HTERT RPE-1 (cell line): ENCODE data around the gene SMIM5.

ENCODE experiments used
- in situ Hi-C: fragments of 300-500 bp; cut with MboI; formaldehyde crosslinking; loops from 4 replicates; pipeline ENCODE4 v1.14.3; 2020; ENCODE audit warnings: low sequenced_read_pairs

SMIM5 gene

GRCh38 chr17:75639327-75639726 is 6.1 kb downstream of the SMIM5 start:
- in situ Hi-C loops, result no loop called here

DNA sequence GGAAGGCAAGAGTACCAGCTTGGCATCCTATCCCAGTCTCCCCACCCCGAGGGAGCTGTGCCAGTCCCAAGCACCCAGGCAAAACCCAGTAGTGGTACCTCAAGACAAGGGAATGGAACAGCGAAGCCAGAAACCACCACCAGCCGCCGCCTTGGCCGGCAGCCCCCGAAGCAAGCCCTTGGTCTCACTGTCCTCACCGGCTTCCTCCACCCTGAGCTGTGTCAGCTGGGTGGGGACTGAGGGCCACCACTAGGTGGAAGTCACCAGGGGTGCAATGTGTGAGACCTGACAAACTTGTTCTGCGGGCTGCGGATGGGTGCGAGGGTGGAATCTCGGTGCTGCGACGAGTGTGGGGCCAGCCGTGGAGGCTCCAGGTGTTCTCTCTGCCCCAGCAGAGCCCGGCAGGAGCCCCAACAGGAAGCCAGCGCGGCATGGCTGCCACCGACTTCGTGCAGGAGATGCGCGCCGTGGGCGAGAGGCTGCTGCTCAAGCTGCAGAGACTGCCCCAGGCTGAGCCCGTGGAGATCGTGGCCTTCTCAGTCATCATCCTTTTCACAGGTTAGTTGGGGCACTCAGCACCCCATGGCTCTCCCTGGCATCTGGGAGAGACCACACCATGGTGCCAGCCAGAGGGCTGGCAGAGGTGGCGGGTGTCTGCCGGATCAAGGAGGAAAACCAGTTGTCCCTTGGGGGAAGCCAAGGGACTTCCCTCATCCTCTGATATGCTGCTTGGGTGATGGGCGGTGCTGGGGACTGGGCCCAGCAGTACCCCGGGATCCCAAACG is 6.7 kb downstream of the SMIM5 start:
- in situ Hi-C loops, result no loop called here

DNA sequence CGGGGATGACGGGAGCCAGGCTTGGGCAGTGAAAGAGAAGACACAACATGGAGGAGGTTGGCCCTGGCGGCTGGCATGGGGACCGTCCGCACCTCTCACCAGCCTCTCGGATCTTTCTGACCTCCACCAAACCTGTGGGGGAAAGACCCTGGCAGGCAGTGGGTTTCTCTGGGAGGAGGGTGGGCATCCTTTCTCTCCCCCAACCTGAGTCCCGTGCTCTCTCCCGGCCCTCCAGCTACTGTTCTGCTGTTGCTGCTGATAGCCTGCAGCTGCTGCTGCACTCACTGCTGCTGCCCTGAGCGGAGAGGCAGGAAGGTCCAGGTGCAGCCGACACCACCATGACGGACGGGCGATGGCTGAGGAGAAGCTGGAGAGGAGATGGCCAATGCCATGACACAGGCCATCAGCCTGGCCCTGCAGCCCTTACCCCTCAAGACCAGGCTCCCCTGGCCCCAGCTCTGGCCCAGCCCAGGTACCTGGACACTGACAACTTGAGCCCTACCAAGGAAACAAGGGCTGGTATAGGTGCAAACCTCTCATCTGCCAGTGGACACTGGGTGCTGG is 7.4 kb downstream of the SMIM5 start:
- in situ Hi-C loops, result no loop called here

DNA sequence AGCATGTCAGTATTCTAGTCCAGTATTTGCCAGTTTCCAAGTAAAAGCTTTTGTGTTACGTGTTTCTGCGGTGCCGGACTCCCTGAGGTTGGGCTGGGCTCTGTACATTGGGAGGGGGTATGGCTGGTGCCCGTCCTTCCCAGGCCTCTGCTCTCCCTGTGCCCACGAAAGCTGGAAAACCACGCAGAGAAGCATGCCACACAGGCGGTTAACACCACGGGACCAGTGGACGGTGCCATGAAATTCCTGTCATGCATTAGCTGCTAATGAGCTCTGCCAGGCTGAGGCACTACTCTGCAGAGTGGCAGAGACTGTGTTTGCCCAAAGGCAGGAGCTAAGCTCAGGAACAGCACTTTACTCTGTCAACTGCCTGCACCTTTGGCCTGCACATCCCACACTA is 8.1 kb downstream of the SMIM5 start:
- in situ Hi-C loops, result no loop called here

GRCh38 chr17:75642182-75642783 is 9.0 kb downstream of the SMIM5 start:
- in situ Hi-C loops, result no loop called here

DNA sequence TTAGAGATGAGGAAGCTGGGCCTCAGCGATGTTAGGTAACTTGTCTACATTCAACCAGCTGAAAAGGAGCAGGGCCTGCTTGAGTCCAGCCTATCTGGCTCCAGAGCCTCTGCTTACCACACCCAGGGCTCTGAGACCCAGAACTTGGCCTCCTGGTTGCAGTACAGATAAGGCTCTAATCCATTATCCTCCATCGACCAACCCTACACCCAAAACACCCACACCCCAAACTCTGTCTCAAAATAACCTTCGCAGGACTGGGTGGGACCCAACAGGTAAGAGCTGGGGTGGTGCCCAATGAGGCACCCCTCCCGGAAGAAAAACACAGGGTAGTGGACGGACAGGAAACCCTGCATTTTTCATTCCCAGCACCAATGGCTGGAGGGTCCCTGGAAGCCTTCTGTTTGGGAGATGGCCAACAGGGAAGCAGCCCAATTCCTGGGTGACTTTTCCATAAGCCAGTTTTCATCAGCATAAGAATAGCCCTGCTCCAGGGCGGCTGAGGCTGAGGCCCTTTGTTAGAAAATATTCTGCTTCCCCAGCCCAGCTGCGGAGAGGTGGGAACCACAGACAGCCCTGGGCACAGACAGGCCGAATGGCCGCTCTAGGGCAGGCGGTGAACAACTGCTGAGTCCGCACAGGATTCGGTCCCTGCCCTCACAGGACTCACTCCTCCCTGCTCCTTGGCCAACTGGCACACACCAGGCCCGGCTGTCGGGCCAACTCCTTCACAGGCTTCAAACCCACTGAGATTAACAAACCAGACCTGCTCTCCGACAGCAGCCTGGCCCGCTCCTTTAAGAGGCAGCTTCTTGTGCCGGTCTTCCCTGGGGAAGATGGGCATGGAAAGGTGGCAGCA is 9.8 kb downstream of the SMIM5 start:
- in situ Hi-C loops, result no loop called here

- in situ Hi-C loops, result no loop called here
These were observed 10.4 kb downstream of the SMIM5 start for GRCh38 chr17:75643643-75644017.

DNA sequence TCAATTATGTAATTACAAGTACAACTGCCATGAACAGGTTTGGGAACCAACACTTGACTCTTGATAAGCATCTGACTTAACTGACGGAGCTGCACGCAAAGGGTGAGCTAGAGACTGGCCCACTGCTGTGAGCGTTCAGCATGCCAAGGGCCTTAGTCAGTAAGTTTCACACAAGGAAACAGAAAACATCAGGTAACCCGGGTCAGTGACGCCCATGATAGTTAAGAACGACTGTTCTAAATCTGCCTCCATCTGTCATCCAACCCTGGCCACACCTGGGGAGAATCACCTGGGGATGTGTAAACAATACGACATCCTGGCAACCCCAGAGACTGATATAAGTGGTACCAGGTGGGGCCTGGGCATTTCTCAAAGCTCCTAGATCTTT is 12.3 kb downstream of the SMIM5 start:
- in situ Hi-C loops, result no loop called here

DNA sequence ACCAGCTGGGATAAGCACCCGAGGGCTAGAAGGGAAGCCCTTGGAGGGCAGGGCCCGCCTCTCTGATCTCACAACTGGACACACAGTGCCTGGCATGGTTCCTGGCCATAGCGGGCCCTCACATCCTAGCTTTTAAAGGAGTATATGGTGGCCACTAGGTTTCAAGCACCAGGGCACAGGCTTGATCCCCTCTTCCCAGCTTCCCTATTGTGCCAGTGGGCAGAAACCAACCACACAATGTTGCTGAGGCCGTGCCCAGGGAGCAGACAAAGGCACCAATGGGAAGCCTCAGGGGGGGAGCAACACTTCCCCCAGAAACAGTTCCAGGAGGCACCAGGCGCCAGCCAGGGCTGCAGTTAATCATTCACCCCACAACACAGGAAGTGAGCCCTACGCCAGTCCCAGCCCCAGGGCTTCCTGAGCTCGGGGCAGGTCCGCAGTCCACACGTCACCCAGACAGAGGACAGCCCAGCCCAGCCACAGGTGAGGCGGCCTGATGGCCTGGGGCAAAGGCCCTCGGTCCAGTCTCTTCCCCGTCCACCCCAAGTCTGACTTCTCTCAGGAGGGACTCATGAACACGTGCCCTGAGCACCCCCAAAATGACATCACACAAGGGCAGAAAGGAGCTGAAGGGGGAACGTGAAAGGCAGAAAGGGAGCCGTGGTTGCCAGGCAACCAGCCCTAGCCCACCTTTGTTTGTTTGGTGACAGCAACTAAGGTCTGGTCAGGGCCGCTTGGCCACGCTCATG is 12.8 kb downstream of the SMIM5 start:
- in situ Hi-C loops, result no loop called here

GRCh38 chr17:75646638-75646992 is 13.4 kb downstream of the SMIM5 start:
- in situ Hi-C loops, result no loop called here

DNA sequence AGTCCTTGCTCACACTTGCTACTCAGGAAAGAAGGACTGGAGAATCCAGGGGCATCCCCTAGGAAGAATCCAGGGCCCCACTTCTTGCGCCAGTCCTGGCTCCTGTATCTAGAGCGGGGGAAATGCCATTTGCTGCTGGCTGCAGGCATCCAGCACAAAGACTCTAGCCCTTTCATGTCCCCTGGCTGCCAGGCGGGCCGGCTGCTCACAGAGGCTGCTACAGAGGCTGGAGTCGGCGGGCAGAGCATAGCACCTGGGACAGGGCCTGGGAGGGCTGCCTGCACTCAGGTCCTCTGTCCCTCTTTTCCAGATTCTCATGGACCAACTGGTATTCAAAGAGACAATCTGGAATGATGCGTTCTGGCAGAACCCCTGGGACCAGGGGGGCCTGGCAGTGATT is 13.8 kb downstream of the SMIM5 start:
- in situ Hi-C loops, result no loop called here

DNA sequence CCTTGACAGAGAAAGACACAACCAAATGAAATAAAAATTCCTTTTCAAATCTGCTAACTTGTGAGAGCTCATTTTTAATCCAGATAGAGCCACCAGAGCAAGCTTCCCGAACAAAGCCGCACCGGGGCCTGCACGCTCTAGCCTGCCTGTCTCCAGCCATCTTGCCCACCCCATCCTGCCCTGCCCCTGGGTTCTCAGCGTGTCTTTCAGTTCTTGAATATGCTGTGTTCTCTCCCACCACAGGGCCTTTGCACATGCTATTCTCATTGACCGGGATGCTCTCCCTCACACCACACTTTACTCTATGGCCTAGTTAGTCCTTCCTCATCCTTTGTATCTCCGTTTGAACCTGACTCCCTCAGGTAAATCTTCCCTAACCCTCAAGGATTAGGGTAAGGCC is 14.7 kb downstream of the SMIM5 start:
- in situ Hi-C loops, result no loop called here

- in situ Hi-C loops, result no loop called here
These were observed 16.5 kb downstream of the SMIM5 start for GRCh38 chr17:75649687-75650086.

GRCh38 chr17:75650874-75651273 is 17.6 kb downstream of the SMIM5 start:
- in situ Hi-C loops, result no loop called here

- in situ Hi-C loops, result no loop called here
These were observed 19.1 kb downstream of the SMIM5 start for GRCh38 chr17:75652341-75652740.

DNA sequence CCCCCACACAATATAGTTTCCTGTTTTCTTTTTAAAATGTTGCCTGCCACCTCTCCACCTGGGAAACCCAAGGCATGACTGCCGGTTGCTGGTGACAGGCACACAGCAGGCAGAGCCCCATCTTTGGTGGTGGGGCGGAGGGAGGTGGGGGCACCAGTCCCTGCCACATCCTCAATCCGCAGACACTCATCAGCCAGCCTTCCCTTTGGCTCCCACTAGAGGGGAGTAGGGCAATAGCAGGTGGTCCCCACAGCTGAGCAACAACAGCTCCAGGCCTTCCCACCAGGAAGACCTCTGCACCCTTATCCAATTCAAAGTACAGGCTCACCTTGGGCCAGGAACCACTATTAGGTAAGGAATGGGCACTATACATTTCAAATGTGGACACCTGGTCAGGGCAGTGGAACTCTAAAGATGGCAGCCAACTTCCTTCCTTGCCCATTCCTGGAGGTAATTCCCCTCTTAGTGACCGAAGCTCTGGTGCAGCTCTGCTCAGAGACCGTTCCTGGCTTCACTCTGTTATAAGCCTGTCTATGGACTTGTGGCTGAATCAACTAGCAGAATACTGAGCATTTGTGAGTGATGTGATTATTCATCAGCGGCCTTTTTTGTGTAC is 19.8 kb downstream of the SMIM5 start:
- in situ Hi-C loops, result no loop called here

- in situ Hi-C loops, result no loop called here
These were observed 20.9 kb downstream of the SMIM5 start for GRCh38 chr17:75654176-75654575.

DNA sequence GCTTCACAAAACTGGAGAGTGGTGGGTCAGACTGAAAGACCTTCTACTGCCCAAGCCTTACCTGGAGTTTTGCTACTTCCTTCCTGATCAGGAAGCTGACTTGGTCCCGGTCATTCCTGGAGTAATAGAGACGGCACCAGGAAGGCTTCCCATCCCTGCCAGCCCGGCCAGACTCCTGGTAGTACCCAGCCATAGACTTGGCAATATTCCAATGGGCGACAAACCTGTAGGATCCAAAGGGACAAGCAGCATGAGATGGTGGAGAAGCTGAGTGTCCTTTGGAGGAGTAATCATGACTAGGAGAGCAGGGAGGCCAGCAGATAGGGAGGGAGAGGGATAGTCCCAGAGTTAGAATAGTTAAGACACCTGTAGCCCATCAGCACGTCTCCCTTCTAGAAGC is 25.0 kb downstream of the SMIM5 start:
- in situ Hi-C loops, result no loop called here

GRCh38 chr17:75661531-75661930 is 28.3 kb downstream of the SMIM5 start:
- in situ Hi-C loops, result no loop called here

- in situ Hi-C loops, result no loop called here
These were observed 29.3 kb downstream of the SMIM5 start for GRCh38 chr17:75662511-75662910.
